ENCODE measurements around the gene MT4.
"Not testable (repeated sequence)": the region's sequence is repeated elsewhere in the genome, so short reads cannot be mapped to it uniquely, and the experiment has no call there.

Gene MT4

GRCh38 chr16:56558024-56558747, 6.7 kb upstream of the MT4 start:
- in situ Hi-C loops (cut with HindIII; ENCODE audit: low sequenced_read_pairs) = no loop called here

- in situ Hi-C loops (cut with HindIII; ENCODE audit: low sequenced_read_pairs) = no loop called here
Measured at GRCh38 chr16:56559109-56559508, 5.8 kb upstream of the MT4 start.

DNA sequence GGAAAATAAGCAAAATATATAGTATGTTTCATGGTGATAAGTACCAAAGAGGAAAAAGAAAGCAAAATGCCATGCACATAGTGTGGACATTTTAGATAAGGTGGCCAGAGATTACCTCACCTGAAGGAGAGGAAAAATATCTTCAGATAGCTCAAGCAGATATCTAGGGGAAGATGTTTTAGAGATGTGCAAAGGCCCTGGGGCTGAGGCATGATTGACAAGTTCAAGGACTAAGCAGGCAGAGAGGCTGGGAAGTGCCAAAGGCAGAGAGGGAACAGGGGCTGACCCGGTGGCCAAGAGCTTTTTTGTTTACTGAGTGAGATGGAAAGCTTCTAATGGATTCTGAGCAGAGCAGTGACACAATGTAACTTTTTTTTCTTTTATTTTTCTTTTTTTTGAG, 4.4 kb upstream of the MT4 start:
- in situ Hi-C loops (cut with HindIII; ENCODE audit: low sequenced_read_pairs) = no loop called here

DNA sequence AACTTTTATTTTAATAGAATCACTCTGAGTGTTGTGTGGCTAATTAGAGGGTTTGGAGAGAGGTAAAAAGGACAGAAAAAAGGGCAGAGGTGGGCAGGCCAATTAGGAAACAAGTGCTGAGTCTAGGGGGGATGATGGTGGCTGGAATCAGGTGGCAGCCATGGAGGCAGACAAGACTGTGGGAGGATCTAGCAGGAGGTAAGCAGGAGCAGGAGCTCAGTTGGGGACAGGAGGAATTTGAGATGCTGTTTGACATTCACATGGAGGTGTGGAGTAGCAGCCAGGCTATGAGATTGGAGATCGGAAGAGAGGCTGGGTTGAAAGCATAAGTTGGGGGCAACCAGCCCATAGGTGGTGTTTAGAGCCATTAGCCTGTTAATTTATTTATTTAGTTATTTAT, 3.7 kb upstream of the MT4 start:
- in situ Hi-C loops (cut with HindIII; ENCODE audit: low sequenced_read_pairs) = no loop called here

DNA sequence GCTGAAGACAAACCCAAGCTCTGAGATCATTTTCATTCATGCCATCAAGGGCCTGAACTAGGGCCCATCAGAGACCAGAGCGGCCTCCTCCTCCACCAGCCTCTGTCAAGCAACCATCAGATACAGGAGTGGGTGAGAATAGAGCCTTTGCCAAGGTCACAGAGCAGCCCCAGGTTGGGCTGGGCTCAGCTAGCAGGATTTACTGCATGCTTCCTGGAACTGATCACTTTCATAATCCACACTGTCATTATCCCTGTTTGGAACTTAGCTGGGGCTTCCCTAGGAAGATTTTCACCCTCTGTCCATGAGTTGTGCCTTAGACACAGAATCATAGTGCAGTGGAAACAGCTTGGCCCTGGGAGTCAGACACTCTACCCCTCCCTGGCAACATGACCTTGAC, 5.1 kb downstream of the MT4 start:
- in situ Hi-C loops (cut with HindIII; ENCODE audit: low sequenced_read_pairs) = no loop called here

- in situ Hi-C loops (cut with HindIII; ENCODE audit: low sequenced_read_pairs) = no loop called here
Measured at GRCh38 chr16:56571525-56571924, 6.7 kb downstream of the MT4 start.

DNA sequence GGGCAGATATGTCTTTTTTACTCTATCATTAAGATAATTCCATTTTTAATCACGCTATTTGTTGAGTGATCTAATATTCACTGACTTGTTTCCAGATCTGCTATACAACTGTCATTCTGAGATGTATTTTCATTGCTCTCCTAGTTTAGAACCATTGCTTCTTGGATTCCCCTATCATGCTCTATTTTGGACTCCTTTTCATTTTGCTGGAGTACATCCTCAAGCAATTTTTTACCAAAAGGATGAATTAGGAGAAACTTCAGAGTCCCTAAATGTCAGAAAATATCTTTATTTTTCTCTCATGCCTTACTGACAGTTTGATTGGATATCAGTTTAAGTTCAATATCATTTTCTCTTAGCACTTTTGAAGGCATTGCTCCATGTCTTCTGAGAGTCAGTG, 9.8 kb downstream of the MT4 start:
- in situ Hi-C loops (cut with HindIII; ENCODE audit: low sequenced_read_pairs) = no loop called here

DNA sequence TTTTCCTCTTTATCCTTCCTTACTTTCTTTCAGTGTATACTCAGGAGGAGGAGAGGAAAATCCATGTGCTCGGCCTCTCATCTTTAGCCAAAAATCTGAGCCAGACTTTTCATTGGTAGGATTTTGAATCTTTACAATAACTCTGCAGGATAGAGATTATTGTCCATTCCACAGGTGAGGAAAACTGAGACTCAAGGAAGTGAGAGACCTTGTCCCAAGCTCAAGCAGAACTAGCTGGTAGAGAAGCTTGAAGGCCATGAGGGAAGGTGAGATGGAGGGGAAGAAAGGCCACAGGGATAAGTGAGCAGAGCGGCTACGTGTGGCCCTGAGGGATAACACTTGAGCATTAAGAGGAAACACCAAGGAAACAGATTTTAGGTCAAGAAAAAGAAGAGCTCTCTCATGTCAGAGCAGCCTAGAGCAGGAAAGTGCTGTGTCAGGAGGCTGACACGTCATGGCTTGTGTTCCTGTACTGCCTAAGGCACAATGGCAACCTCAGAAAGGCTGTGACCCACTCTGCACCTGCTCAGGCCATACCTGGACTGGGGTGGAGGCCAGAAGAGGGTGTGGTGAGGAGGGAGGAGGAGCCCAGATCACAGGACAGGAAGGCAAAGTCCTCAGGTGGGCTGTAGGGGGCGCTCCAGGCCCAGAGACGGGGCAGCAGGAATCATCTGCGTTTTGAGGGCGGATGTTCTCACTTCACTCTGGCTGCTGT, 11.9 kb downstream of the MT4 start:
- in situ Hi-C loops (cut with HindIII; ENCODE audit: low sequenced_read_pairs) = no loop called here

DNA sequence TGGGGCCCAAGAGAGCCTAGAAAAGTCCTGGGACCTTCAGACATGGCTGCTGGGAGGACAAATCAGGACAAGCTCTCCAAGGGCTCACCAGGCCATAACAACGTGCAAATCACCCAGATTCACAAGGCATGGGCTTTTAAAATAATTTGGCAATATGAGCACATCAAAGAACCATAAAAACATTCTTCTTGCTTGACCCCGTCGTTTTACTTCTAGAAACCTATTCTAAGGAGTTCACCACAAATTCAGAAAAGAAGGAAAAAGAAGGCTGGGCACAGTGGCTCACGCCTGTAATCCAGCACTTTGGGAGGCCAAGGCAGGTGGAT, 12.4 kb downstream of the MT4 start:
- in situ Hi-C loops (cut with HindIII; ENCODE audit: low sequenced_read_pairs) = no loop called here

DNA sequence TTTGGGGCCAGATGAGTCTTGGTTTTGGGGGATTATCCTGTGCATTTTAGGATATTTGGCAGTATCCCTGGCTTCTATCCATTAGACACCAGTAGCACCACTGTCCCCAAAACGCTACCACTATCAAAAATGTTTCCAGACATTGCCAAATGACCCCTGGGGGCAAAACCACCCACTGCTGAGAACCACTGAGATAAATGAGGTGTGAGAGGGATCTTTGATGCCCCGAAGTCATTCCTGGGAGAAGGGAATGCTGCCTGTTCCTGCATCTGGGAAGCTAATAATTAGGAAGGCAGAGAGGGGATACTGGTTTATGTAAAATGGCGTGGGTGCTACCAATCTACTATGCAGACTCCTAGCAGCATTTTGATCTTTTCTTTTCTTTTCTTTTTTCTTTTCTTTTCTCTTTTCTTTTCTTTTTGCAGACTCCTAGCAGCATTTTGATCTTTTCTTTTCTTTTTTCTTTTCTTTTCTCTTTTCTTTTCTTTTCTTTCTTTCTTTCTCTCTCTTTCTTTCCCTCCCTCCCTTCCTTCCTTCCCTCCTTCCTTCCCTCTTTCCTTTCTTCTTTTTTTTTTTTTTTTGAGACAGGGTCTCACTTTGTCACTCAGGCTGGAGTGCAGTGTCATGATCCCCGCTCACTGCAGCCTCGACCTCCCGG, 15.6 kb downstream of the MT4 start:
- in situ Hi-C loops (cut with HindIII; ENCODE audit: low sequenced_read_pairs) = no loop called here

DNA sequence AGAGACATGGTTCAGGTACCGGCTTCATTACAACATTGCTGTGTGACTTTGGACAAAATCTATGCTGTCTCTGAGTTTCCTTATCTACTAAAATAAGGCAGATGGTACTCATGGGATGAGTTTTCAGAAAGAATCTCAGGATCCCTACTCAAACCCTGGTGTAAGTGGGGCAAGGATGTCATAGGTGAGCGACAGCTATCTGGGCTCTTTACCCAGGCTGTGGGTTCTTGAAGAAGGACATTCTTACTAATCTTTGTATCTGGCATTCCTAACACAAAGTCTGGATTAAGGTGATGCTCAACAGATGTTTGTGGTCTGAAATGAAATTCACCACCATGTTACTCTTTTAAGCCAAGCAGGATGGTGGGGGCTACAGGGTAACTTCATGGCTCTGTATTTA, 18.0 kb downstream of the MT4 start:
- in situ Hi-C loops (cut with HindIII; ENCODE audit: low sequenced_read_pairs) = not testable (repeated sequence)

- in situ Hi-C loops (cut with HindIII; ENCODE audit: low sequenced_read_pairs) = no loop called here
Measured at GRCh38 chr16:56583351-56584168, 18.7 kb downstream of the MT4 start.

DNA sequence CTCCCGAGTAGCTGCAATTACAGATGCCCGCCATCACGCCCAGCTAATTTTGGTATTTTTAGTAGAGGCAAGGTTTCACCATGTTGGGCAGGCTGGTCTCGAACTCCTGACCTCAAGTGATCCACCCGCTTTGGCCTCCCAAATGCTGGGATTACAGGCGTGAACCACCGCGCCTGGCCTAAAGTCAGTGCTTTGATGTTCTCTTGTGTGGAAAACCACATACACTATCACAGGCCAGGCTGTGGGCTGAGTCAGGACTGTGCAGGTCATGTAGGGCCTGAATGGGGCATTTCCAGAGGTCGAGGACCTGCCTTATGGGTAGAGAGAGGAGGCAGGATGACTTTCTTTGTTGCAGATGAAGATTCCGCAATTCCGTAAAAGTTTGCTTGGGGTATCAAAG, 19.4 kb downstream of the MT4 start:
- in situ Hi-C loops (cut with HindIII; ENCODE audit: low sequenced_read_pairs) = no loop called here

DNA sequence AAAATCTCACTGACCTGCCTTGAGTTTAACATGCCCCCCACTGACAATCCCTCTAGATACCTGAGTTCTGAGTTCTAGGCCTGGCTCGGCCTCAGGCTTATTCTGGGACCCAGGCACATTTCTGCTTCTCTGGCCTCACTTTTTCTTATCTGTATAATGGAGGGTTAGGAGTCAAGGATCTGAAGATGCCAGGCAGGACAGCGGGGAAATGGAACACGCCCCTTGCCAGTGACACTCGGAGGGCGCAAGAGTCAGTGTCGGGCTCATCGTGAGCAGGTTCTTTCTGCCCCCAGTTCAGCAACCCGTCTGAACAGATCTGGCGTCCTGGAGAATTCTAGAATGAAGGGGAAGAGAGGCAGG, 23.9 kb downstream of the MT4 start:
- in situ Hi-C loops (cut with HindIII; ENCODE audit: low sequenced_read_pairs) = no loop called here

DNA sequence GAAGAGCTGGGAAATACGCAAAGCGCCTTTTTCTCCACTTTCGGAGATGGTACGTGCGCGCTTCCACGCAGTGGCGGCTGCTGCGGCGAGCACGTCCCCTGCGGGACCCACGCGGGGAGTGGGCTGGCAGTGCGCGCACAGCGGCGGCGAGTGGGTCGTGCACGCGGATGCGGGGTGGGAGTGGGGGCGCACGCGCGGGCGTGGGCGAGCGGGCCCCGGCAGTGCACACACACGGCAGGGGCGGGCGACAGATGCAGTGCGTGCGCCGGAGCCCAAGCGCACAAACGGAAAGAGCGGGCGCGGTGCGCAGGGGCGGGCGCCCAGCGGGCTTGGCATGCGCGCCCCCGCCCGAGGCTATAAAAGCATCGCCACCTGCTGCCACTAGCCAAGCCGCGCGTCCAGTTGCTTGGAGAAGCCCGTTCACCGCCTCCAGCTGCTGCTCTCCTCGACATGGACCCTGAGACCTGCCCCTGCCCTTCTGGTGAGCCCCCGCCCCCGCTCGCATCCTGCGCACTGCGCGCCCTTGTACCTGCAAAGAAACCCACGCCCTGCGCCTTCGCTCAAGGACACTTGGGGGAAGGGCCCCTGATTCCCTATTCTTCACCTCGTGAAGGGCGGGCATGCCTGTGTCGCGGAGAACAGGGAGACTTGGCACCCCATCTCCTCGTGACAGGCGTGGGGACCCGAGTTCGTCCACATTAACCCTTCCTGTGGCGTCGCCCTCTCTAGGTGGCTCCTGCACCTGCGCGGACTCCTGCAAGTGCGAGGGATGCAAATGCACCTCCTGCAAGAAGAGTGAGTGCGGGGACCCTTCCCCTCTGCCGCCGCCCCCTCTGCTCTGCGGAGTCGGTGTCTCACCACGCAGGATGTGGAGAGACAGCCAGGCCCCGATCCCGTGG, 24.5 kb downstream of the MT4 start, which contains the start of gene MT3:
TSS of gene MT3 (plus strand) at position 388 of the 899 bp plus-strand sequence. CDS start at position 451, 63 bp downstream.
- in situ Hi-C loops (cut with HindIII; ENCODE audit: low sequenced_read_pairs) = no loop called here

DNA sequence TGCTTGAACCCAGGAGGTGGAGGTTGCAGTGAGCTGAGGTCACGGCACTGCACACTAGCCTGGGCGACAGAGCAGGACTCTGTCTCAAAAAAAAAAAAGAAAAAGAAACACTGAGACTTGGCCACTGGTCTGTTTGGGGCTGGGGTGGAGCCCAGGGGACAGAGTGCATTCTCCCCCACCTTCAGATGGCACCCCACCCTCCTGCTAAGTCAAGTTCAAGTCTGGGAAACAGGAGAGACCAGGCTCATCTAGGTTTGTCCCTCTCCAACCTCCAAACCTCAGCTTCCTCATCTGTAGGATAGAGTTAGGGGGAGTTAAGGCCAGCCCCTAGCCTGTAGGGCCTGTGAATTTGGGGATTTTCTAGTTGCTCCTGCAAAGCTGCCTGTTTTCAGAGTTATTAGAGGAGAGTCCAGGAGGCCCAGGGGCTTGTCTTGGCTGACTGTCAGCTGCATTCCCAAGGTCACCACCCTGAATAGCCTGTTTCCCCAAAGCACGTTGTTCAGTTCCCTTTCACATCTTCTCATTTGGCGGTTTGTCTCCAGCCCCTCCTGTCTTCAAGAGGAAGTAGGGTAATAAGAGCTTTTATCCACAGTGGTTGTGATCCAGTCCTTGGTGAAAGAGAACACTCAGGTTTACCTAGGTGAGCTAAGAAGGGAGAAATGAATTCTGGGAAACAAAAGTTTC, 26.6 kb downstream of the MT4 start:
- in situ Hi-C loops (cut with HindIII; ENCODE audit: low sequenced_read_pairs) = no loop called here

- in situ Hi-C loops (cut with HindIII; ENCODE audit: low sequenced_read_pairs) = no loop called here
Measured at GRCh38 chr16:56593573-56594291, 28.9 kb downstream of the MT4 start.

DNA sequence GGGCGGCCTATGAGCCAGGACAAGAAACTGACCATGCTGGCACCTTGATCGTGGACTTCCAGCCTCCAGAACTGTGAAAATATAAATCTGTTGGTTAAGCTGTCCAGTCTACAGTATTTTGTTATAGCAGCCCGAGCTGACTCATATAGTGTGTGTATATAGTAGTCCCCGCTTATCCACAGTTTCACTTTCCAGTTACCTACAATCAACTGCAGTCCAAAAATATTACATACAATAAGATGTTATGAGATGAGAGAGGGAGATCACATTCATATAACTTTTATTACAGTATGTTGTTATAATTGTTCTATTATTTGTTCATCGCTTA, 29.4 kb downstream of the MT4 start:
- in situ Hi-C loops (cut with HindIII; ENCODE audit: low sequenced_read_pairs) = no loop called here

GRCh38 chr16:56600398-56600999, 35.6 kb downstream of the MT4 start:
- in situ Hi-C loops (cut with HindIII; ENCODE audit: low sequenced_read_pairs) = no loop called here

Measured in DLD1 (cell line).